Kidney (tissue), 14 donors: Measurements from ENCODE around the gene FAM43A. TPM values are rescaled to one million over a fixed set of nuclear protein-coding genes. Genes with fewer than 3 reads are reported as not detected.

Experiments used
- DNase-seq, 5 donors: peaks; one replicate each; pipeline ENCODE4 v3.0.0-alpha.2; 2013 to 2020
- FAIRE-seq: peaks from 2 replicates; lab custom pipeline; 2012; peaks lifted over from hg19 to GRCh38; lab: Jason Lieb, UNC
- H3K27ac ChIP-seq, 2 donors: one replicate each; pipeline ENCODE4 v1.7.0; 2013; ENCODE audit warnings: low read depth in 2 of 2, low read length in 2 of 2, inconsistent platforms in 1 of 2
- H3K27me3 ChIP-seq: one replicate; pipeline ENCODE4 v1.7.1; 2013; ENCODE audit warnings: low read length, inconsistent platforms; ENCODE audit not compliant: control insufficient read depth, insufficient read depth
- H3K36me3 ChIP-seq, 3 donors: one replicate each; pipeline versions ENCODE4 v1.7.0 to v1.7.1; 2013; ENCODE audit warnings: low read length in 3 of 3, control low read depth in 1 of 3, inconsistent platforms in 1 of 3; ENCODE audit not compliant: insufficient read depth in 3 of 3, control insufficient read depth in 2 of 3
- H3K4me1 ChIP-seq, 3 donors: one replicate each; pipeline versions ENCODE4 v1.7.0 to v1.7.1; 2013; ENCODE audit warnings: low read length in 3 of 3, inconsistent platforms in 1 of 3, low read depth in 1 of 3; ENCODE audit not compliant: control insufficient read depth in 2 of 3, insufficient read depth in 2 of 3
- H3K4me3 ChIP-seq, 3 donors: one replicate each; pipeline versions ENCODE4 v1.7.0 to v1.8.1; 2013; ENCODE audit warnings: low read length in 3 of 3, control low read depth in 1 of 3, inconsistent platforms in 1 of 3
- H3K9ac ChIP-seq, 3 donors: one replicate each; pipeline versions ENCODE4 v1.7.0 to v1.7.1; 2013; ENCODE audit warnings: low read length in 3 of 3, control low read depth in 1 of 3, inconsistent platforms in 1 of 3
- H3K9me3 ChIP-seq, 3 donors: one replicate each; pipeline versions ENCODE4 v1.7.0 to v1.7.1; 2013; ENCODE audit warnings: low read length in 3 of 3, control low read depth in 1 of 3, inconsistent platforms in 1 of 3; ENCODE audit not compliant: control insufficient read depth in 2 of 3, insufficient read depth in 1 of 3
- CTCF ChIP-seq: IDR thresholded peaks from 3 replicates; pipeline ENCODE4 v1.5.1; 2012; ENCODE audit warnings: mild to moderate bottlenecking, moderate library complexity, borderline replicate concordance; ENCODE audit not compliant: insufficient read depth; ENCODE audit errors: extremely low read depth
- intact Hi-C: fragments of 100-400 bp; cut with DNase I; formaldehyde crosslinking; loops from one replicate; pipeline ENCODE4 v1.11.1; 2022
- polyA plus RNA-seq: library from polyadenylated mRNA; stranded (reverse); fragments of 350-450 nt; fragmentation: Illumina TruSeq; extraction: RNeasy Lipid Tissue Mini Kit (QIAGEN cat#74804); gene quantifications from one replicate; pipeline ENCODE4 v1.2.3, GENCODE V29; 2014; ENCODE audit warnings: low read depth, low replicate concordance; ENCODE audit not compliant: insufficient read depth
- total RNA-seq: library from RNA; stranded (reverse); fragmentation: NEBNext Ultra II Directional; extraction: Animal tissue kit (Norgen Biotek cat#: 25700); gene quantifications from one replicate; pipeline ENCODE4 v1.2.1, GENCODE V29; 2021
- donor health status: control.
- donor health status: control.
- donor health status: control.
- donor health status: control.
- donor health status: control.
- donor health status: DM: yes; HTN: yes; CAD: no.
- donor health status: Normal renal cell carcinoma (clear cell type).

The FAM43A gene
- total and polyA plus RNA-seq, 2 donors from 2014 or later, result 5.0 to 11.4 TPM

GRCh38 chr3:194736896-194737600, 51.4 kb downstream of the FAM43A start:
- DNase-seq (no peak), FAIRE-seq (no peak)
- TF ChIP-seq CTCF, result no peak
- Histone ChIP-seq H3K9me3 (peaks cover 0 to 6% (median 0%) of the 10 kb centered on the region in 3 donors), H3K4me3 (no peak overlapping the region), H3K9ac (no peak overlapping the region), H3K4me1 (no peaks in the 10 kb centered on the region), H3K27me3 (no peaks in the 10 kb centered on the region), H3K36me3 (no peaks in the 10 kb centered on the region), H3K27ac (no peak overlapping the region)
- intact Hi-C loops, result no loop called here

Other genes with a start within 250 kb of the FAM43A start
- gene ATP13A3, start 198.9 kb upstream of the FAM43A start, total RNA-seq, result 103 TPM
- gene ATP13A3, start 198.9 kb upstream of the FAM43A start, polyA plus RNA-seq, result 15.3 TPM
- 15.7 TPM for gene TMEM44, start 52.5 kb upstream of the FAM43A start, total RNA-seq
- gene TMEM44, start 52.5 kb upstream of the FAM43A start, polyA plus RNA-seq, result 7.0 TPM
- gene LSG1, start 13.7 kb upstream of the FAM43A start, total RNA-seq, result 33.3 TPM
- 14.8 TPM for gene LSG1, start 13.7 kb upstream of the FAM43A start, polyA plus RNA-seq